NCI-H69 (cell line): ENCODE results near the gene CTDSP2.
A peak's percentile ranks its signal among the peaks of the same experiment; 100 is the strongest.
"Not testable (repeated sequence)": the region's sequence is repeated elsewhere in the genome, so short reads cannot be mapped to it uniquely, and the experiment has no call there.

Source experiments
- DNase-seq: peaks from one replicate; lab custom pipeline; 2025; lab: John Stamatoyannopoulos, UW

Gene CTDSP2

GRCh38 chr12:57881475-57881874 is 34.9 kb upstream of the CTDSP2 start:
- no peak for DNase-seq

DNA sequence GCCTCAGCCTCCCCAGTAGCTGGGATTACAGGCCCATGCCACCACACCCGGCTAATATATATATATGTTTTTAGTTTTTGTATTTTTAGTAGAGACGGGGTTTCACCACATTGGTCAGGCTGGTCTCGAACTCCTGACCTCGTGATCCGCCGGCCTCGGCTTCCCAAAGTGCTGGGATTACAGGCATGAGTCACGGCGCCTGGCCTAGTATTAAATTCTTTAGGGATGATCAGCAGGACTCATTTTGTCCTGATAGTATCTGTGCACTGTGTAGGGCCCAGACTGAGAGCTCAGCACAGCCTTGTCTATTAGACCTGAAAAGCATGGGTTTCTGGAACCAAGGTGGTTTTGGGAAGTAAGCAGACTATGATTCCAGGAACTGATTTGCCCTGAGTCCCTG is 34.5 kb upstream of the CTDSP2 start:
- not testable (repeated sequence) for DNase-seq

GRCh38 chr12:57877876-57878275 is 31.3 kb upstream of the CTDSP2 start:
- no peak for DNase-seq

DNA sequence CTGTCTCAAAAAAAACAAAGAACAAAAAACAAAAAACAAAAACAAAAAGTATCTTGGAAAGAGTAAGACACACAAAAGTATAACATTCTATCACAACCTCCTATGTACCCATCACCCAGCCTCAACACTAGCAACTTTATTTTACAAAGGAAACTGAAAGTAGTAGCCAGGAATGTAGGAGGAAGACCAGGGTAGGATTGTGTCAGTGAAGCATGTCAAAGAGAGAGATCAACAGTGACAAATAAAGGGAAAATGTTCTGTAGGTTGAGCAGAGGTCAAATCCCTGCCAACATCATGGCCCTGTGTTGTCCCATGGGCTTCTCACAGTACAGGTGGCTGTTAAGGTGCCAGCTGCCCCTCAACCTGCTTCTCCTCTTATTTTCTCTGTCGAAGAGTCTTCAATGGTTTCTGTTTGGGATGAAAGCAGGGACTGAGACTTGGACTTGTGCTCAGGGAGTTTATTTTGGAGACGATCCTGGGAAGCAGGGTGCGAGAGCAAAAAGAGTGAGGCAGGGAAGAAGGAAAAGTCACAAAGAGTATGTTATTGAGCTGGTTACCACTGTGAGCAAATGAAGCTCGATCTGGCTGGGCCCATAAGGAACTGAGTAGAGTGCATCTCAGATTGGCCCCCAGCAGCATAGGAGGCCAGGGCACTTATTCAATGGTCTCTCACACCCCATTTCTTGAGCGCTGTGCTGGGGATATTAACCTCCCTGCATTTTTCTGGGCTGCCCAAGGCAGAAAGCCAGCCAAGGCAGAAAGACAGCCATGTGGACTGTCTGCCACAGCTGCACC is 29.4 kb upstream of the CTDSP2 start:
- no peak for DNase-seq

DNA sequence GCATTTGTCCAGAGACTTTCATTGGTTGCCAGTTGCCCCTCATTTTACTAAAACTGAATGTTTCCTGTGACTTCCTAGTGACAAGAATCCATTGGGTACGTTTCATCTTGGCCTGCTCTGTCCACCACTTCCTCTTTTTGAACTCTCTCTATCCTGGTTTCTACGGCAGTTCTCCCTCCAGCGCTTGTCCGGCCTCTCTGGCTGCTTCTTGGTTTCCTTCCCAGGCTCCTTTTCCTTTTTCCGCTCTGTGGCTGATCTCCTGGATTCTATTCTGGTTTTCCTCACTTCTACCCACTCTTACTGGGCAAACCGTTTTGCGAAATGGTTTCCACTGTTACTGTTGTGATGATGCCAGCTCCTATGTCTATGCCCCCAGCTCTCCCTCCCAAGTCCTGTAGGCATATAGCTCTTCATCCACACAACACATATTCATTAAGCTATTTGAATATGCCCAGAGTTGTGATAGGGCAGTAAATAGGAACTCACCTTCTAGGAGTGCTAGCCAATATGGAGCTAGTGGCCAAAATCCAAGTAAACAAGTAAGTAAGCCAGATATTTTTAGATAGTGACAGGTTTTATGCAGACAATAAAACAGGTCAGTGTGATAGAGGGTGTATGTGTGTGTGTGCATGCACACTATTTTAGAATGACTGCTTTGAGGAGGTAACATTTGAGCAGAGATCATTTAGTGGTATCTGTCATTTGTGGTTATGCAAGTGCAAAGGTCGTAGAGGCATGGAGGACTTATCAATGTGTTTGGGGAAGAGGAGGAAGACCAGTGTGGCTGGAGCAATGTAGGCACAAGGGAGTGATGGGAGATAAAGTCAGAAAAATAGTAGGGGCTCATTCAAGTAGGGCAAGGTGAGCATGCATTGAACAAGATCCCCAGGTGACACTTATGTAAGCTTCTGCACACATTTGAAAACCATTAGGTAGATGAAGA is 27.9 kb upstream of the CTDSP2 start:
- DNase-seq: no peak

- no peak for DNase-seq
These were observed 25.8 kb upstream of the CTDSP2 start for GRCh38 chr12:57872362-57872761.

GRCh38 chr12:57869927-57870318 is 23.4 kb upstream of the CTDSP2 start:
- no peak for DNase-seq

- no peak for DNase-seq
These were observed 22.9 kb upstream of the CTDSP2 start for GRCh38 chr12:57869298-57869926.

DNA sequence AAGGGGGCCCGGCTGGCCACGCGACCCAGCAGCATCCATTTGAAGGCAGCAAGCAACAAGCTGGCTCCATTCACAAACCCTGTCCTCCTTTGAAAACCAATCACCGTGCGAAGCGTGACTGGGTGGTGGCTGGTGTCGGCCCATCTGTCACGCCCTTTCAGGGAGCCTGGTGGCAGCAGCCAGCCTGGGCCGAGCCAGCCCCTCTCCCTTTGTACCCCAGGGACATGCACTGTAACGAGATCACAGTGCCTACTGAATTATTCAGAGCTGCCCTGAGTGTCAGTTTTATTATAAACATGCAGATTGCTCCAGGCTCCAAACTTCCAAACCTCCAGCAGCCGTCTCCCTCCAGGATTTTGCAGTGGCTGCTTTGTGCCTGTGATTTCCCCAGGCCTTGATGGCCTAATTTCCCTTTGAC is 22.3 kb upstream of the CTDSP2 start:
- DNase-seq: peak; percentile 84

- DNase-seq: no peak
These were observed 21.7 kb upstream of the CTDSP2 start for GRCh38 chr12:57868221-57868620.

GRCh38 chr12:57866308-57867019 is 19.9 kb upstream of the CTDSP2 start:
- DNase-seq: no peak

- peak; percentile 71 for DNase-seq
These were observed 18.7 kb upstream of the CTDSP2 start for GRCh38 chr12:57865084-57865751.

DNA sequence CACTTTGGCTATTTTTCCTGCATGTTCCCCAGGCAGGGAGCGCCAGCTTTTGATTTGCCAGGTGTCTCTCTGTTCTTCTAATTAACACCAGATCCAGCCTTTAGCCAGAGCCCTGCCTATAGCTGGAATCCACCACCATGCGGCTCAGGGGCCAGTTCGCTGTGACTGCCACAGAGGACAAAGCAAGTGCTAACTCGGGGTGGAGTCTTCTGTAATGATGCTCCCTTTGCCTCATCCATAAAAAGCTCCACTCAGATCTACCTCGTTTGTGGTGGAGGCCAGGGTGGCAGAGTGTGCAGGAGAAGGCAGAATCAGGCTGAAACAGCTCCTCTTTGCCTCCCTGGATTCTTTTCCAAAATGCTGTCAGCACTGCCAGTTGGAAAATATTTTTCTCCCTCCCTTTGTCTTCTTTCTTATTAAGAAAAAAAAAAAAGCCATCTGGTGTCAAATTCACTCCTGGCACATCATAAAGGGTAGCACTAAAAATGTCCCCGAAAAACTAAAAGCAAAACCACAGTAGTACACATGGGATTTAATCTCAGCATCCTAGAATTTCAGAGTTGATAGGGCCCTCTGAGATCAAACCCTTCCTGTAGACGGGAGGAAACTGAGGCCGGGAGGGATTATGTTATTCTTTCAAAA is 18.0 kb upstream of the CTDSP2 start:
- DNase-seq: peak; percentile 52

DNA sequence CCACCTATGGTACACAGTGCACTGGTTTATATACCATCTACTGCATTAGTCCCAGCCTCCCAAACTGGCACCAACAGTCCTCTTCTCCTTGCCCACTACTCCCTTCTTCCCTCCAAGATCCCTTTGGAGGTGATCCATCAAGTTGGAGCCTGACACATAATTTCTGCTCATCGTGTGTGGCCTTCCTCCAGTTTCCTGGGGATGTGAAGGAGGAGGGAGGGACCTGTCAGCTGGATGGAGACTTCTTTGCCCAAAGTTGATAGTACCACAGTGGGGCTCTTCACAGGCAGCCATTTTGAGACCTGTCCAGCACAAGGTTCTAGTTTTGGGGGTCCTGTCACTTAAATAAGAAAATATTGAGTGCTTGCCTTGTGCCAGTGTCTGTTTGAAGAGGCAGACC is 17.1 kb upstream of the CTDSP2 start:
- DNase-seq: no peak

DNA sequence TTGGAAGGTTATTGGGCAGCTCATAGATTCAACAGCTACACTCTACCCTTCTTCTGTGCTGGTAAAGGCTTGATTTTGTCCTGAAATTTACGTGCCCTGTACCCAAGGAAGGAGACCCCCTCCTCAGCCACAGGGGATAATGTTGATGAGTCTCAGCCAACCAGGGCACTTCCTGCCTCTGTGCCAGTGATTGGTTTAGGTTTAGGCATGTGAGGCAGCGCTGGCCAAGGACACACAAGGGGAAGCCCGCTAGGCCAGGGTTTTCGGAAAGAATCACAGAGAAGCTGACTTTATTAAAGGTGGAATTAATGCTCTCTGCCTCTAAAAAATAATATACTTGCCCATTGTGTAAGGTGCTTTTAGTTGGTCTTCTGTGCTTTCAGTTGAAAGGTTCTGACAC is 15.4 kb upstream of the CTDSP2 start:
- no peak for DNase-seq

- DNase-seq: not testable (repeated sequence)
These were observed 14.4 kb upstream of the CTDSP2 start for GRCh38 chr12:57860883-57861282.

GRCh38 chr12:57859121-57859520 is 12.6 kb upstream of the CTDSP2 start:
- DNase-seq: no peak

- not testable (repeated sequence) for DNase-seq
These were observed 11.6 kb upstream of the CTDSP2 start for GRCh38 chr12:57858123-57858522.

DNA sequence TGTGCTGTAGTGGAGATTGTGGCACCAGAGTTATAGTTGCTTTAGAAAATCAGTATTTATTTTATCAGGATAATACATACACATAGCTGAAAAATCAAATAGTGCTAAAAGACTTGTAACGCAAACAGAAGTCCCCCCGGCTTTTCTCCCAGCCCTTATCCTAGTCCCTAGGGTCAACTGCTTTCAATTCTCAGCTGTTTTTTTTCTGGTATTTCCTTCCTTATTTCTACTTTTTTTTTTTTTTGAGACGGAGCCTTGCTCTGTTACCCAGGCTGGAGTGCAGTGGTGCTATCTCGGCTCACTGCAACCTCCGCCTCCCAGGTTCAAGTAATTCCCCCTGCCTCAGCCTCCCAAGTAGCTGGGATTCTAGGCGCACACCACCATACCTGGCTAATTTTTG is 8.4 kb upstream of the CTDSP2 start:
- DNase-seq: no peak

DNA sequence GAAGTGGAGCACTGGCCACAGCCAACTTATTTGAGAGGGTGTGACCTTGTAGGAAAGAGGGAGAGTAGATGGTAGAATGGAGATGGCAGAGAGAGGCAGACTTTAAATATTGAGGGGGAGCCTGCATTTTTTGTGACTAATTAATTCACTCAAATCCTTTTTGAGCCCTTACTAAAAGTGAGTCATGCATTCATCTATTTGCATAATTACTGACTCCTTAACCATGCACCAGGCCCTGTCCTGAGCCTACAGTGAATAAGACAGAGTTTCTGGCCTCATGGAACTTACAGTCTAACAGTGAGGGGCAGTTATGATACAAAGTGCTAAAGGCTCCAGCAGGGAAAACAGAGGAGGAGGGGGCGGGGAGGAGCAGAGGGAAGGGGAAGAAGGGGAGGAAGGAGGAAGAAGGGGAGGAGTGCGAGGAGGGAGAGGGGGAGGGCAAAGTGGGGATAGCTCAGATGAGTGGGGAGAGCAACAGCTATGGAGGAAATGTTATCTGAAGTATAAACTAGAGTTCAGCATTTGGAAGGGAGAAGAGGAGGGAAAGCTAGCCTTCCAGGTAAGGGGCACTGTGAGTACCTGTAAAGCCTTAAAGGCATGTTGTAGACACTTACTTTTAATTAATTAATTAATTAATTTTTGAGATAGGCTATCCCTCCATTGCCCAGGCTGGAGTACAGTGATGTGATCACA is 7.5 kb upstream of the CTDSP2 start:
- no peak for DNase-seq
